ENCODE data around the gene PHLDA3.

DNA sequence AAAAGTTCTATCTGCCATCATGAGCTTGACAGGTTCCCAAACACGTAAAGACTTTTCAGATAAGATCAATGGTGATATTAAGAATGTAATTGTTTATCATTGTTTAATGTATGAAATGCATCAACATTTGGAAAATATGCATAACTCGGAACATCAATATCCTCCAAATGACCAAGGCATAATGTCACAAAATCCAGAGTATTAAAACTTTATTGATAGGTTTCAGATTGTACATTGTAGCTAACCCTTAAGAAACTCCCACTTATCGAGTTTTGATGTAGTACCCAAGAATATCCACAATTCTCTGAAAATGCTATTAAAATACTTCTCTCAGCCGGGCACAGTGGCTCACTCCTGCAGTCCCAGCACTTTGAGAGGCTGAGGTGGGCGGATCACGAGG lies 35.4 kb downstream of the PHLDA3 start:
- TF ChIP-seq, protein P1, sequence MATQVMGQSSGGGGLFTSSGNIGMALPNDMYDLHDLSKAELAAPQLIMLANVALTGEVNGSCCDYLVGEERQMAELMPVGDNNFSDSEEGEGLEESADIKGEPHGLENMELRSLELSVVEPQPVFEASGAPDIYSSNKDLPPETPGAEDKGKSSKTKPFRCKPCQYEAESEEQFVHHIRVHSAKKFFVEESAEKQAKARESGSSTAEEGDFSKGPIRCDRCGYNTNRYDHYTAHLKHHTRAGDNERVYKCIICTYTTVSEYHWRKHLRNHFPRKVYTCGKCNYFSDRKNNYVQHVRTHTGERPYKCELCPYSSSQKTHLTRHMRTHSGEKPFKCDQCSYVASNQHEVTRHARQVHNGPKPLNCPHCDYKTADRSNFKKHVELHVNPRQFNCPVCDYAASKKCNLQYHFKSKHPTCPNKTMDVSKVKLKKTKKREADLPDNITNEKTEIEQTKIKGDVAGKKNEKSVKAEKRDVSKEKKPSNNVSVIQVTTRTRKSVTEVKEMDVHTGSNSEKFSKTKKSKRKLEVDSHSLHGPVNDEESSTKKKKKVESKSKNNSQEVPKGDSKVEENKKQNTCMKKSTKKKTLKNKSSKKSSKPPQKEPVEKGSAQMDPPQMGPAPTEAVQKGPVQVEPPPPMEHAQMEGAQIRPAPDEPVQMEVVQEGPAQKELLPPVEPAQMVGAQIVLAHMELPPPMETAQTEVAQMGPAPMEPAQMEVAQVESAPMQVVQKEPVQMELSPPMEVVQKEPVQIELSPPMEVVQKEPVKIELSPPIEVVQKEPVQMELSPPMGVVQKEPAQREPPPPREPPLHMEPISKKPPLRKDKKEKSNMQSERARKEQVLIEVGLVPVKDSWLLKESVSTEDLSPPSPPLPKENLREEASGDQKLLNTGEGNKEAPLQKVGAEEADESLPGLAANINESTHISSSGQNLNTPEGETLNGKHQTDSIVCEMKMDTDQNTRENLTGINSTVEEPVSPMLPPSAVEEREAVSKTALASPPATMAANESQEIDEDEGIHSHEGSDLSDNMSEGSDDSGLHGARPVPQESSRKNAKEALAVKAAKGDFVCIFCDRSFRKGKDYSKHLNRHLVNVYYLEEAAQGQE (IDR thresholded peaks at IDR 0.05; ENCODE audit: insufficient replicate concordance, low read depth): no peak
- TF ChIP-seq POLR2AphosphoS5 (IDR thresholded peaks at IDR 0.05; ENCODE audit: low read depth) (no peak), CTCF (IDR thresholded peaks at IDR 0.05; ENCODE audit: insufficient read depth, low read length) (no peak), SPI1 (IDR thresholded peaks at IDR 0.05; ENCODE audit: borderline replicate concordance, low read depth) (no peak), GABPA (IDR thresholded peaks at IDR 0.05; ENCODE audit: low read depth) (no peak)

Data from HL-60 (cell line).